RWPE1 (cell line): ENCODE results near the gene HSPA13.

Source experiments
- CTCF ChIA-PET: fragments of 350-600 bp; sonication (Branson Sonifier 250); formaldehyde crosslinking; extraction: SDS; loops from one replicate; lab custom pipeline; 2021; lab: Yijun Ruan, JAX
- POLR2A ChIA-PET: fragments of 400-600 bp; formaldehyde crosslinking; extraction: SDS; loops from one replicate; lab custom pipeline; 2020; ENCODE audit warnings: antibody characterized with exemption; ENCODE audit not compliant: low non-redundant PET; lab: Yijun Ruan, JAX
- DNase-seq: peaks from one replicate; pipeline ENCODE4 v3.0.0; 2012; ENCODE audit warnings: low spot score
- H3K27ac ChIP-seq: fragments of 450-650 bp; 2 replicates; pipeline ENCODE4 v1.5.1; 2017
- CTCF ChIP-seq: fragments of 450-650 bp; conservative IDR thresholded peaks from 2 replicates; pipeline ENCODE4 v1.5.1; 2017; ENCODE audit warnings: low read depth, mild to moderate bottlenecking

The HSPA13 gene

GRCh38 chr21:14382835-14383595 lies at the start of gene HSPA13:
HSPA13 (minus strand) TSS chr21:14383146; CDS start chr21:14383119, 27 bp downstream.
- TF ChIP-seq CTCF = no peak
- POLR2A ChIA-PET = no interaction called here
- peak; percentile 93 for DNase-seq
- CTCF ChIA-PET = interaction anchor here (0.6 to 0.7 kb wide), 3 partner anchors 18 to 1446 kb away, joined by 3 to 4 read pairs (median 3); no protein-coding TSS in a partner anchor
- H3K27ac ChIP-seq = peak within 1 kb of the TSS; percentile 82

GRCh38 chr21:14418920-14419319 lies 36.0 kb upstream of the HSPA13 start:
- TF ChIP-seq CTCF = no peak
- no peak for DNase-seq
- no peak overlapping the region for H3K27ac ChIP-seq
- CTCF ChIA-PET = no interaction called here
- POLR2A ChIA-PET = no interaction called here

GRCh38 chr21:14414932-14415508 lies 32.1 kb upstream of the HSPA13 start:
- DNase-seq = no peak
- POLR2A ChIA-PET = no interaction called here
- H3K27ac ChIP-seq = no peak overlapping the region
- CTCF ChIA-PET = interaction anchor here (0.6 kb wide), 1 partner anchor 202 kb away, joined by 4 read pairs; no protein-coding TSS in a partner anchor
- TF ChIP-seq CTCF = no peak

GRCh38 chr21:14405962-14406361 lies 23.0 kb upstream of the HSPA13 start:
- DNase-seq = no peak
- ChIA-PET CTCF (no interaction called here), POLR2A (no interaction called here)
- no peak overlapping the region for H3K27ac ChIP-seq
- TF ChIP-seq CTCF = no peak

GRCh38 chr21:14405225-14405624 lies 22.3 kb upstream of the HSPA13 start:
- DNase-seq = no peak
- POLR2A ChIA-PET = no interaction called here
- no peak for TF ChIP-seq CTCF
- no peak overlapping the region for H3K27ac ChIP-seq
- CTCF ChIA-PET = interaction anchor here (0.6 to 0.7 kb wide), 2 partner anchors 25 to 333 kb away, joined by 3 to 4 read pairs; no protein-coding TSS in a partner anchor

GRCh38 chr21:14403681-14404318 lies 20.9 kb upstream of the HSPA13 start:
- POLR2A ChIA-PET = no interaction called here
- DNase-seq = peak; percentile 15
- CTCF ChIA-PET = interaction anchor here (0.5 to 1.7 kb wide), 3 partner anchors 11 to 333 kb away, joined by 3 to 8 read pairs (median 3); no protein-coding TSS in a partner anchor
- H3K27ac ChIP-seq = no peak overlapping the region
- peak; percentile 74 for TF ChIP-seq CTCF
